ENCODE results near the gene RACK1. TPM values are rescaled to one million over a fixed set of nuclear protein-coding genes. Genes with fewer than 3 reads are reported as not detected.

RACK1 gene
- polyA plus RNA-seq, 1 of the 3 experiments (the other 2 are of a cell fraction): 4,715 TPM

- Histone ChIP-seq H3K4me3 (ENCODE audit: low read depth in 2 of 2, low read length in 1 of 2) (no peak overlapping the region), H3K9me2 (no peaks in the 10 kb centered on the region), H3K4me1 (ENCODE audit: control insufficient read depth in 1 of 2, insufficient read depth in 2 of 2, low read depth in 1 of 2, low read length in 1 of 2) (peaks cover 0 to 12% of the 10 kb centered on the region in 2 experiments; a peak in 1 of 4 replicates), H3K4me2 (no peak overlapping the region), H2AFZ (ENCODE audit: low read depth) (no peak overlapping the region), H3K36me3 (replicated peaks in 1 of 2; ENCODE audit: control insufficient read depth in 1 of 2, insufficient read depth in 2 of 2, low read length in 1 of 2) (no peaks in the 10 kb centered on the region), H3K27me3 (ENCODE audit: insufficient read depth) (no peaks in the 10 kb centered on the region), H3K79me2 (ENCODE audit: insufficient read depth) (no peaks in the 10 kb centered on the region), H3K9ac (no peak overlapping the region), H4K20me1 (ENCODE audit: insufficient read depth) (peaks cover 4% of the 10 kb centered on the region), H3K9me3 (no peaks in the 10 kb centered on the region), H3K27ac (ENCODE audit: low read depth in 2 of 2, low read length in 1 of 2) (no peak overlapping the region), H3F3A (replicated peaks; ENCODE audit: insufficient read depth) (peaks cover 24% of the 10 kb centered on the region)
- ChIA-PET POLR2A (no interaction called here), CTCF (interaction anchor here (1.2 to 1.9 kb wide), 2 partner anchors 24 to 29 kb away, joined by 4 read pairs; no protein-coding TSS in a partner anchor)
- DNase-seq: no peak
- no peak for TF ChIP-seq TAF1 (IDR thresholded peaks at IDR 0.05; ENCODE audit: borderline replicate concordance, low read depth, low read length)
- no peak for TF ChIP-seq RAD21 (IDR thresholded peaks at IDR 0.05; ENCODE audit: low read length)
- no peak for TF ChIP-seq YY1 (IDR thresholded peaks at IDR 0.05; ENCODE audit: low read depth)
- no peak for TF ChIP-seq NFIC (IDR thresholded peaks at IDR 0.05; ENCODE audit: borderline replicate concordance)
- no peak for TF ChIP-seq REST (IDR thresholded peaks at IDR 0.05; ENCODE audit: low read depth, low read length)
- no peak for TF ChIP-seq FOXJ3 (CRISPR knock-in tag; IDR thresholded peaks at IDR 0.05)
- no peak for TF ChIP-seq RCOR1 (IDR thresholded peaks at IDR 0.05; ENCODE audit: low read length)
- TF ChIP-seq PBX3 (IDR thresholded peaks at IDR 0.05): no peak
- TF ChIP-seq ELF1 (IDR thresholded peaks at IDR 0.05): no peak
- no peak for TF ChIP-seq TCF12 (IDR thresholded peaks at IDR 0.05)
- no peak for TF ChIP-seq RXRA (IDR thresholded peaks at IDR 0.05; ENCODE audit: borderline replicate concordance, low read depth)
- WGBS (ENCODE audit: low lambda C conversion rate): 77% methylated on average over 2 of the region's 2 CpGs
Measured at GRCh38 chr5:181212934-181213333, 30.8 kb downstream of the RACK1 start.

GRCh38 chr5:181212080-181212479 is 31.6 kb downstream of the RACK1 start:
- POLR2A ChIA-PET: no interaction called here
- no peaks in the 10 kb centered on the region for H3K27me3 ChIP-seq (ENCODE audit: insufficient read depth)
- H3K36me3 ChIP-seq (replicated peaks in 1 of 2; ENCODE audit: control insufficient read depth in 1 of 2, insufficient read depth in 2 of 2, low read length in 1 of 2): no peaks in the 10 kb centered on the region
- DNase-seq: no peak
- H4K20me1 ChIP-seq (ENCODE audit: insufficient read depth): no peaks in the 10 kb centered on the region; the same call in 1 of the 2 replicates
- H3K4me3 ChIP-seq (ENCODE audit: low read depth in 2 of 2, low read length in 1 of 2): no peak overlapping the region
- 85% methylated on average over 6 of the region's 6 CpGs for WGBS (ENCODE audit: low lambda C conversion rate)
- H3K4me2 ChIP-seq: no peak overlapping the region
- no peaks in the 10 kb centered on the region for H3K9me3 ChIP-seq
- CTCF ChIA-PET: interaction anchor here (1.2 to 1.9 kb wide), 3 partner anchors 11 to 28 kb away, joined by 3 to 4 read pairs (median 4); no protein-coding TSS in a partner anchor
- no peak overlapping the region for H3K27ac ChIP-seq (ENCODE audit: low read depth in 2 of 2, low read length in 1 of 2)
- peaks cover 0 to 4% of the 10 kb centered on the region in 2 experiments; a peak in 1 of 4 replicates for H3K4me1 ChIP-seq (ENCODE audit: control insufficient read depth in 1 of 2, insufficient read depth in 2 of 2, low read depth in 1 of 2, low read length in 1 of 2)
- peaks cover 22% of the 10 kb centered on the region for H3F3A ChIP-seq (replicated peaks; ENCODE audit: insufficient read depth)
- H3K9me2 ChIP-seq: no peaks in the 10 kb centered on the region
- no peak overlapping the region for H2AFZ ChIP-seq (ENCODE audit: low read depth)
- no peak overlapping the region for H3K9ac ChIP-seq
- H3K79me2 ChIP-seq (ENCODE audit: insufficient read depth): no peaks in the 10 kb centered on the region
- no peak for TF ChIP-seq ZBTB33 (IDR thresholded peaks at IDR 0.05; ENCODE audit: borderline replicate concordance, low read depth)
- TF ChIP-seq RCOR1 (IDR thresholded peaks at IDR 0.05; ENCODE audit: low read length): no peak
- no peak for TF ChIP-seq REST (IDR thresholded peaks at IDR 0.05; ENCODE audit: low read depth, low read length)
- no peak for TF ChIP-seq ELF1 (IDR thresholded peaks at IDR 0.05)
- no peak for TF ChIP-seq TCF12 (IDR thresholded peaks at IDR 0.05)
- TF ChIP-seq SMC3 (IDR thresholded peaks at IDR 0.05; ENCODE audit: low read depth, low read length): no peak
- no peak for TF ChIP-seq NRF1 (IDR thresholded peaks at IDR 0.05; ENCODE audit: low read depth, low read length)
- no peak for TF ChIP-seq GABPA (IDR thresholded peaks at IDR 0.05; ENCODE audit: low read depth)
- no peak for TF ChIP-seq YY1 (IDR thresholded peaks at IDR 0.05; ENCODE audit: low read depth)
- TF ChIP-seq USF2 (IDR thresholded peaks at IDR 0.05; ENCODE audit: borderline replicate concordance, low read depth, low read length): no peak
- no peak for TF ChIP-seq JUND (IDR thresholded peaks at IDR 0.05)
